Thymus (tissue), 11 donors: ENCODE data around the gene PARVA. TPM values are rescaled to one million over a fixed set of nuclear protein-coding genes. Genes with fewer than 3 reads are reported as not detected.

Experiments
- DNase-seq, 9 donors: peaks; one replicate each; pipeline ENCODE4 v3.0.0-alpha.2; 2013; ENCODE audit warnings: low spot score in 9 of 9, low read depth in 6 of 9, missing footprints in 1 of 9
- H3K27ac ChIP-seq, 2 donors: one replicate each; pipeline ENCODE4 v1.5.1; 2013; ENCODE audit warnings: control low read depth in 1 of 2, low read depth in 1 of 2, low read length in 1 of 2, mild to moderate bottlenecking in 1 of 2, moderate library complexity in 1 of 2
- H3K27me3 ChIP-seq, 2 donors: one replicate each; pipeline ENCODE4 v1.5.1; 2013; ENCODE audit warnings: low read length in 1 of 2; ENCODE audit not compliant: control insufficient read depth in 2 of 2, insufficient read depth in 1 of 2
- H3K36me3 ChIP-seq, 2 donors: one replicate each; pipeline ENCODE4 v1.5.1; 2013; ENCODE audit warnings: low read length in 1 of 2, mild to moderate bottlenecking in 1 of 2, moderate library complexity in 1 of 2; ENCODE audit not compliant: control insufficient read depth in 2 of 2, insufficient read depth in 2 of 2
- H3K4me1 ChIP-seq, 2 donors: one replicate each; pipeline ENCODE4 v1.5.1; 2013; ENCODE audit warnings: low read length in 2 of 2; ENCODE audit not compliant: control insufficient read depth in 2 of 2, insufficient read depth in 2 of 2
- H3K4me3 ChIP-seq, 2 donors: one replicate each; pipeline ENCODE4 v1.5.1; 2013; ENCODE audit warnings: low read length in 2 of 2, control low read depth in 1 of 2, mild to moderate bottlenecking in 1 of 2
- H3K9me3 ChIP-seq, 2 donors: one replicate each; pipeline ENCODE4 v1.5.1; 2013; ENCODE audit warnings: low read length in 1 of 2, mild to moderate bottlenecking in 1 of 2; ENCODE audit not compliant: control insufficient read depth in 2 of 2, insufficient read depth in 1 of 2
- WGBS: extraction: QIAGEN DNeasy Blood & Tissue Kit; methylation state at CpG from one replicate; pipeline ENCODE4 v1.1.7; 2013; 5-methylcytosine and 5-hydroxymethylcytosine counted together
- polyA plus RNA-seq: library from polyadenylated mRNA; stranded (reverse); fragments of 200-250 nt; gene quantifications from one replicate; pipeline ENCODE4 v1.2.3, GENCODE V29; 2013
- total RNA-seq: library from RNA; stranded (reverse); fragments of 120-200 nt; gene quantifications from one replicate; pipeline ENCODE4 v1.2.4, GENCODE V29; 2013
- donor health status: healthy.

Gene PARVA
- total and polyA plus RNA-seq, 2 donors, result 2.9 to 7.8 TPM

GRCh38 chr11:12528487-12528886 is 151.1 kb downstream of the PARVA start:
- no peak overlapping the region for H3K4me3 ChIP-seq
- no peaks in the 10 kb centered on the region for H3K4me1 ChIP-seq
- H3K36me3 ChIP-seq, result no peaks in the 10 kb centered on the region

GRCh38 chr11:12529041-12529440 is 151.7 kb downstream of the PARVA start:
- 89% methylated on average over 5 of the region's 5 CpGs for WGBS
- no peak overlapping the region for H3K4me3 ChIP-seq
- H3K9me3 ChIP-seq, result no peaks in the 10 kb centered on the region
- H3K4me1 ChIP-seq, result no peaks in the 10 kb centered on the region
- H3K27me3 ChIP-seq, result no peaks in the 10 kb centered on the region
- no peak for DNase-seq
- no peak overlapping the region for H3K27ac ChIP-seq
- H3K36me3 ChIP-seq, result no peaks in the 10 kb centered on the region

More at GRCh38 chr11:12528487-12528886, 151.1 kb downstream of the PARVA start:
- no peak for DNase-seq
- WGBS, result 96% methylated on average over 2 of the region's 2 CpGs
- no peak overlapping the region for H3K27ac ChIP-seq
- H3K9me3 ChIP-seq, result no peaks in the 10 kb centered on the region
- H3K27me3 ChIP-seq, result no peaks in the 10 kb centered on the region

GRCh38 chr11:12529793-12530192 is 152.4 kb downstream of the PARVA start:
- Histone ChIP-seq H3K27me3 (no peaks in the 10 kb centered on the region), H3K36me3 (no peaks in the 10 kb centered on the region), H3K27ac (no peak overlapping the region), H3K4me1 (no peaks in the 10 kb centered on the region), H3K4me3 (no peak overlapping the region), H3K9me3 (no peaks in the 10 kb centered on the region)
- no peak for DNase-seq

- Histone ChIP-seq H3K27ac (no peak overlapping the region), H3K4me3 (no peak overlapping the region), H3K27me3 (no peaks in the 10 kb centered on the region), H3K9me3 (no peaks in the 10 kb centered on the region), H3K4me1 (no peaks in the 10 kb centered on the region), H3K36me3 (no peaks in the 10 kb centered on the region)
- WGBS, result 87% methylated on average over 5 of the region's 5 CpGs
- DNase-seq, result no peak
Measured at GRCh38 chr11:12531020-12531419, 153.6 kb downstream of the PARVA start.

- no peak overlapping the region for H3K27ac ChIP-seq
- H3K9me3 ChIP-seq, result no peaks in the 10 kb centered on the region
- no peaks in the 10 kb centered on the region for H3K27me3 ChIP-seq
- 94% methylated on average over 3 of the region's 3 CpGs for WGBS
- no peaks in the 10 kb centered on the region for H3K4me1 ChIP-seq
- no peaks in the 10 kb centered on the region for H3K36me3 ChIP-seq
- H3K4me3 ChIP-seq, result no peak overlapping the region
- DNase-seq, result no peak
Measured at GRCh38 chr11:12531681-12532080, 154.3 kb downstream of the PARVA start.

GRCh38 chr11:12532580-12532979 is 155.2 kb downstream of the PARVA start:
- Histone ChIP-seq H3K36me3 (no peaks in the 10 kb centered on the region), H3K27ac (no peak overlapping the region), H3K4me3 (no peak overlapping the region), H3K4me1 (no peaks in the 10 kb centered on the region), H3K9me3 (no peaks in the 10 kb centered on the region), H3K27me3 (no peaks in the 10 kb centered on the region)
- WGBS, result 96% methylated on average over 14 of the region's 14 CpGs
- DNase-seq, result no peak

GRCh38 chr11:12534549-12534948 is 157.2 kb downstream of the PARVA start:
- no peak overlapping the region for H3K27ac ChIP-seq
- 96% methylated on average over 2 of the region's 2 CpGs for WGBS
- no peak for DNase-seq
- no peaks in the 10 kb centered on the region for H3K9me3 ChIP-seq
- H3K36me3 ChIP-seq, result no peaks in the 10 kb centered on the region
- no peak overlapping the region for H3K4me3 ChIP-seq
- no peaks in the 10 kb centered on the region for H3K27me3 ChIP-seq
- no peaks in the 10 kb centered on the region for H3K4me1 ChIP-seq

GRCh38 chr11:12535321-12535720 is 157.9 kb downstream of the PARVA start:
- DNase-seq, result no peak
- Histone ChIP-seq H3K4me3 (no peak overlapping the region), H3K27me3 (no peaks in the 10 kb centered on the region), H3K36me3 (no peaks in the 10 kb centered on the region), H3K9me3 (no peaks in the 10 kb centered on the region), H3K4me1 (no peaks in the 10 kb centered on the region), H3K27ac (no peak overlapping the region)
- 94% methylated on average over 3 of the region's 3 CpGs for WGBS

- Histone ChIP-seq H3K27me3 (no peaks in the 10 kb centered on the region), H3K27ac (no peak overlapping the region), H3K36me3 (no peaks in the 10 kb centered on the region), H3K4me3 (no peak overlapping the region), H3K4me1 (no peaks in the 10 kb centered on the region), H3K9me3 (no peaks in the 10 kb centered on the region)
- WGBS, result 95% methylated on average over 6 of the region's 6 CpGs
- no peak for DNase-seq
Measured at GRCh38 chr11:12536566-12536965, 159.2 kb downstream of the PARVA start.
